GM19397 (cell line): Measurements from ENCODE around the gene FADS3.

Experiments used
- ATAC-seq: cut with Tn5 transposase; IDR thresholded peaks from one replicate; pipeline ENCODE4 v1.9.1; 2021; ENCODE audit warnings: mild to moderate bottlenecking, moderate library complexity; ENCODE audit not compliant: unreplicated experiment

The FADS3 gene

DNA sequence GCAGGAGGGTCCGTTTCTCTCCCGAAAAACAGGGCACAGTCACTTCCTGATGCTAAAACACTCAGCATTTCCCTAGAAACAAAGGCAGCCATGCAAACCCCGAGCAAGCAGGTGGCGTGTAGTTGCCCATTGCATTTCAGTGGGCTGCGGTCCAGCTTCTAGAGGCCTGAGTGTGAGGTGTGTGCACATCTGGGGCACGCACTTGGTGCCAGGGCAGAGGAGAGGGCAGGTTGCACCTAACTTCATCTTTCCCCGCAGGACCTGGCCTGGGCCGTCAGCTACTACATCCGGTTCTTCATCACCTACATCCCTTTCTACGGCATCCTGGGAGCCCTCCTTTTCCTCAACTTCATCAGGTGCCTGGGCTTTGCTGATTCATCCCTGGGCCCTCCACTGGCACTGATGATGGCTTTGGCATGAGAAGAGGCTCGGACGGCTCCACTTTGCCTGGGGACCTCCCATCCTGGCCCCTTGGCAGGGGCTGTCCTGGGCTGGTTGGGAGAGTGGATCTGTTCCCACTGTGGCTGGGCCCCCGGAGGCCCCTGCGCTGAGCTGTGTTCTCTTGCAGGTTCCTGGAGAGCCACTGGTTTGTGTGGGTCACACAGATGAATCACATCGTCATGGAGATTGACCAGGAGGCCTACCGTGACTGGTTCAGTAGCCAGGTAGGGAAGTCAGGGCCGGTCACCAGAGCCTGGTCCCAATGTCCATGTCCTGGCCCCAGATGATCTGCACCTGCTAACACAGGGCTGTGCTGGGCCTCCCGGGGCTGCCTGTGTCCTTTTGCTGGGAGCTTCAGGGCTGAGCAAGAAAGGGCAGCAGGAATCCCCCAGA is 28.4 kb downstream of the FADS3 start:
- no peak for ATAC-seq

DNA sequence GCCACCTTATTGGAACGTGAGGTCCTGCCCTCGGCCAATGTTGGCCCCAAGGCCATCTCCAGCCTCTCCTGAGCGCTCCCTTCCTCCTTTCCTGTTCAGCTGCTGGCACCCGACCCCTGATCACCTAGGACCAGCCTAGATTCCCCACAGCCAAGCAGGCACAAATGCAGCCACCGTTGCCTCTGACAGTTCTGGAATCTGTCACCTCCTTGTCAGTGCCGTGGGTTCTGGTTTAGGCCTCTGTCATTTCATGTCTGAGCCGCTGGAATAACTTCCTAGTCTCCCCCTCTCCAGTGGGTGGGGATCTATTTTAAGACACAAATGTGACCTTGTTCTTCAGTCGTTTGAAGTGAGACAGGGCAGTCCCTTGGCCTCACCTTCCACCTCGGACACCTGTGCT is 29.7 kb downstream of the FADS3 start:
- no peak for ATAC-seq

DNA sequence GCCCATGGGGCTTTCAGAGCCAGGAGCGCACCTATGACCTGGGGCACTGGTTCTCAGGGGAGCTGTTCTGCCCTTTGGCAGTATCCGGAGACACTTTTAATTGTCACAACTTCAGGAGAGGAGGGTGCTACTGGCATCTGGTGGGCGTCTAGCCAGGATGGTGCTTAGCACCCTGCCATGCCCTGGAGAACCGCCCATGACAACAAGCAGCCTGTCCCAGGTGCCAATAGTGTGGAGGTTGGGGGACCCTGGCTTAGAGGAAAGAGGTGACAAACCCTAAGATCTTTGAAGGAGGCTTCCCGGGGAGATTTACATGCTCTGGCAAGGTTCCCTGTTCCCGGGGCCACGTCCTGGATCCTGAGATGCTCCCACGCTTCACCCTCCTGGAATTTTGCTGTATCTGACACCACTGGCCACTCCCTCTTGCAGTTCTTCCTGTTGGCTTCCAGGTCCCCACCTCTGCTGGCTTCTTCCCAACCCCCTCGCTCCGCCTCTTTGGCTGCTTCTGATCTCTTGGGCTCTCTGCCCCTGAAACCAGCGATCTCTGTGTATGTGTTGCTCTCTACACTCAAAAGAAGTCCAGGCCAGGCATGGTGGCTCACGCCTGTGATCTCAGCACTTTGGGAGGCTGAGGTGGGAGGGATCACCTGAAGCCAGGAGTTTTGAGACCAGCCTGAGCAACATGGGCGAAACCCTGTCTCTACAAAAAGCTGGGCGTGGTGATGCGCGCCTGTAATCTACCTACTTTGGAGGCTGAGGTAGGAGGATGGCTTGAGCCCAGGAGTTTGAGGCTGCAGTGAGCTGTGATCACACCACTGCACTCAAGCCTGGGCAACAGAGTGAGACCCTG is 31.1 kb downstream of the FADS3 start:
- no peak for ATAC-seq

DNA sequence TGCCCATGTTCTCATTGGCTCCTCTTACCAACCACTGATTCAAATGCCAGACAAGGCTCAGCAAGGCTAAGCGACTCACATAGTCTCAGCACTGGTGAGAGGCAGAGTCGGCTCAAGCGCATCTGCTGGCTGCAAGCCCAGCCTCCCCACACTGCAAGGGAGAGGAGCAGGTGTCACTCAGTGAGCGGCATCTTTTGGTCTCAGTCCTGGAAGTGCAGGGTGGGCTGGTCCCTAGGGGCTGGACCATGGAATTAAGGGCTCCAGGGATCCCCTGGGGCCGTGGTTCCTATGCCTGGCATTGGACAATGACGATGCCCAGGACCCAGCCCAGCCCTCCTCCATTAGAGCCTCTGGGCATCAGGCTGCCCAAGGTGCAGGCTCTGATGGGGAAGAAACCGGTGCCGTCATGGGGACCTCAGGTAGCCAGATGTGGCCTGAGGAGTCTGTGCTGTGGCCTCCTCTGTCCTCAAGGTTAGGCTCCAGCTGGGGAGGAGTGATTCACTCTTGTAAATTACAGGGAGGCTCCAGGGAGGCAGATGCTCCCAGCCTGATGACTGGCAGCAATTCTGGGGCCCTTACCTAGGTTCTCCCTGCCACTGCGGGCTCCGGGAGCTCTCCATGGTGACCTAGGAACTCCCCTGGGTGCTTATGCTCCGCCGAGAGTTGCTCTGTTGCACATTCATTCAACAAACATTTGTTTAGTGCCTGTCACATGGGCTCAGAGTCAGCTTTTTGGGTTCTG is 35.2 kb downstream of the FADS3 start:
- no peak for ATAC-seq

DNA sequence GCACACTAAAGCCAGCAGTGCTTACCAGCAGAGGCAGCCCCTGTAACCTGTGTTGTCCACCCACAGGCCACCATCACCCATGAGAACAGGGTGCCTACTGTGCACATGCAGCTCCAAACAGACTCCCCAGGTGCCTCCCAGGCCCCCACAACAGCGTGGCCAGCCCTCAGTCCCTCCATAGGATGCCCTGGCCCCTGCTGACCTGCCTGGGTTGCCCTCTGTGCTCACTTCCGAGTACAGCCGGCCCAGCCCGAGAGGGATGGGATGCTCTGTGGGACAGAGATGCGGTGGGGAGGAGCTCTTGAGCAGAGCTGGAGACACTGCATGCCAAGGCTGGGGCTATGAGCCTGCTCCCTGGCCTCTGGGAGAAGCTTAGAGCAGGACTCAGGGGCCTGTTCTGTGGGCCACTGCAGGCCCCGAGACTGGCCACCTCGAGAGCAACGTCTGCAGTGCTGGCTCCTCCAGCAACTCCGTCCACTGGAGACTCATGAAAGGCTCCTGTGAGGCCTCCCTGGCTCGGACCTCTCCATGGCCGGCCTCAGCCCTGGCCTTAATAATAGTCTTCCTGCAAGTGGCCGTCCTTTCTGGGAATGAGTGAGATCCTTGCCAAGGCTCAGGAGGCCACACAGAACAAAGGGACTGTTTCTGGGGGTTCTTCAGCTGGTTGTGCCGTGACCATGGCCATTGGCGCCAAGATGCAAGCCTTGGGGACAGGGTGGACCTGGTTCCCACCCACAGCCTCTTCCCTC is 36.2 kb downstream of the FADS3 start:
- no peak for ATAC-seq

DNA sequence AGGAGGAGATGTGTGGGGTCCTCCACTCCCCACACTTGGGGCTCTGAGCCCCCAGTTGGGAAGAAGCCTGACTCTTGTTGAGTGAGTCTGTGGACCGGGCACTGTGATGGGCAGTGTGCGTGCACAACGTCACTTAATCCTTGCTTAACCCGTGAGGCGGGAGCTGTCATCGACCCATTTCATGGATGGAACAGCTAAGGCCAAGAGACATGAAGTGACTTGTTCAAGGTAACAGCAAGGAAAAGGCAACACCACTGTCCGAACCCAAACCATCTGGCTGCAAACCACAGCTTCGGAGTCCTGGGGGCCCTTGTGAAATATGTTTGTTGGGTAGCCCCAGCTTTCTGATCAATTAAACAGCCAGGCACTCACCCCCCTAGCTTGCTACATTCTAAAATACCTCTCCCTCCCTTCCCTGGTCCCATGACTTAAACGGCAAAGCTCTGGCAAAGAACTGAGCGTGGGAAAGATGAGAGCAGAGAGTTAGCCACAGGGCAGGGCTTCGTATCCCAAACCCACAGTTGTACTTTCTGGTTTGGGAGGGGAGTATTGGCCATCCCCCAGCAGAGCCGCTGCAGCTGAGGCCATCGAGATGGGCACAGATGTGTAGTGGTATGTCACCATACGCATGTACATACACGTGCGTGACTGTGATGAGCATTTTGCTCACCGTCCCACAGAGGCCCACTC is 37.0 kb downstream of the FADS3 start:
- ATAC-seq, result no peak

DNA sequence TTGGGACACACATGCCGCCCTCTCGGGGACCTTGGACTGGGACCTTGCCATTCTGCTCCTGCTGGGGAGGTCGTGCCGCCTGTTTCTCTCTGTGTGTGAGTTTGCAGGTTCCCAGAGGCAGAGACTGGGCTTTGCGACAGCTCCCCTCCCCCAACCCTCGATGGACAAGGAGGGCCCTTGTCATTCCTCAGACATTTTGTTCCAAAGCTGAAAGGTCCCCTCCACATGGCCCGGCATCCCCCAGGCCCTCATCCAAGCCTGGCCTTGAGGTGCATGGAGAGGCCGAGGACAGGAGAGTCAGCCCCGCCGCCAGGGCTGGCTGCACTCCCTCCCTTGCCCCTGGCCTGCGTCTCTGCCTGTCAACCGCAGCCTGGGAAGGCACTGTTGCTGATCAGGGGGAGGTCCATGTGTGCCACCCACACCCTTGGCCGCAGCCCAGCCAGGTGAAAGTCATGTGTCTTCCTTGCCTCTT is 37.6 kb downstream of the FADS3 start:
- ATAC-seq, result no peak

DNA sequence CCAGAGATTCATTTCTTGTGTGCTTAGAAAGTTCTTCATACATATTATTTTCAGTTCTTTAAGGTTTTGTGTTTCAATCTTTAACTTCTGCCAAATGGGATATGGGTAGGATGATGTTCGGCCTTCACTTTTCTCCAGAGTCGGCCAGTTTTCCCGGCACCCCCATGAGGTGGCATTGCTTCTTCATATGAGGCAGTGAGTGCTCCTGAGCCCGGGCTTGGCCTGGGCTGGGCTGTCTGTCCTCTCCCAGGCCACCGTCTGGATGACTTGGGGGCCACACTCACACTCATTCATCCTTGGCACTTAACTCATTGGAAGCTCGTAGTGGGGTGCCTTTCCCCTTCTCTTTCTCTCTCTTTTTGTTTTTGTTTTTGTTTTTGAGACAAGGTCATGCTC is 39.4 kb downstream of the FADS3 start:
- ATAC-seq, result no peak

DNA sequence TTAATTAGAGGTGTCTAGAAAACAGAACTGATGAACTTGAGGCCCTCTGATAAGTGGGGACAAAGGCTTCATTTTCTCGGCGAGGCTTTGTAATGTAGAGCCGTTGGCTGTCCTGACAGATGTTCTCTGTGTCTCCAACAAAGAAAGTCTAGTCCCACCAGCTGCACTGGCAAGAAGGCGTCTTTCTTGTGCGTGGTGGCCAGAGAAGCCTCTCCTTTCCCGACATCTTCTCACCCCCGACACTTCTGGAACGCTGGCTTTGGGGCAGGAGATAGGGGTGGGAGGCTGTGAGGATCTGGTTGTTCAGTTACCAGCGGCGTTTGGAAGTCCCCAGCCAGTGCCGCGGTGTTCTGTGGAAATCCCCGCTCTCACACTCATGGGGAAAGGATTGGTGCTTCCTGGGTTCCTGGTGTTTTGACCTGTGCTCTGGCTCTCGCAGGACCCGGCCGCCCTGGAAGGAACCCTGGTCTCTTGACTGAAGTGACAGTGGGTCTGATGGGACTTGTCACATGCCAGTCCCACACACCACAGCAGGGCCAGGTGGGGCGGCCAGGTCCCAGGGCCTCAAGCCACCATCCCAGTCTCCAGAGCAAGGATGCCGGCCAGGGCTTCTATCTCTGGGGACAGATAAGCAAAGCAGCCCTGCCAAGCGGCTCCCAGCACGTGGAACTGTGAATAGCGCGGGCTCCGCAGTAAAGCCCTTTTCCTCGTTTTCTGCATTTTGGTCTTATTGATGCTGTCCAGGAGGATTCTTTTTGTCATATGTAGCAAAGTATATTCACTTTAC is 40.0 kb downstream of the FADS3 start:
- ATAC-seq, result no peak

DNA sequence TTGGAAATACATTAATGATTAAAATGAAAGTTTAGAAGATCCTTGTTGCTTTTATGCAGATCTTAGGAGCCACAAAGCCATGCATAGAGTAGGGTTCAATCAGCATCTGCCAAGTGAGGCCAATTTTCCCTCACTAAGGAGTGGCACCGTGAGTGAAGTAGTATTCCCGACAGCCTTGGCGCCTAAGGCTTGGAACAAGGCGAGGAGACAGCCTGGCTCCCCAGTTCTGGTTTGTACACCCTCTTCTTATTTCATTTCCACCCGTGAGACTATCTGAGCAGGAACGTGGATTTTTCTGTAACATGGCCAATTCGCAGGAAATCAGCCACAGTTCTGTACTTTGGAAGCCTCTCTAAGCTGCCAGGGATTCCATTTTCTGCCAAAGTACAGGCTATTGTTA is 40.7 kb downstream of the FADS3 start:
- ATAC-seq, result no peak

DNA sequence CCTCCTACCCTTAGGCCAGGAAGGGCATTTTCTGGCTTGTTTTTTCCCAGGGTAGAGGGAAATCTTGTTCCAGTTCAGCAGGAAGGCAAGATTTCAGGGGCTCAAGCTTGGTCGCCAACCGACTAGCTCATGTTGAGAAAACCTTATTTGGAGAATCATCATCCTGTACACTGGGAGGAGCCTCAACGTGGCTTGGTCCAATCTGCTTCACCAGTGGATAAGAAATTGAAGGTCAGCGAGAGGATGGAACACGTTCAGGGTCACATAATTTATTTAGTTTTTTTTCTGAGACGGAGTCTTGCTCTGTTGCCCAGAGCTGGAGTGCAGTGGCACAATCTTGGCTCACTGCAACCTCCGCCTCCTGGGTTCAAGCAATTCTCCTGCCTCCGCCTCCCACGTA is 42.7 kb downstream of the FADS3 start:
- no peak for ATAC-seq

DNA sequence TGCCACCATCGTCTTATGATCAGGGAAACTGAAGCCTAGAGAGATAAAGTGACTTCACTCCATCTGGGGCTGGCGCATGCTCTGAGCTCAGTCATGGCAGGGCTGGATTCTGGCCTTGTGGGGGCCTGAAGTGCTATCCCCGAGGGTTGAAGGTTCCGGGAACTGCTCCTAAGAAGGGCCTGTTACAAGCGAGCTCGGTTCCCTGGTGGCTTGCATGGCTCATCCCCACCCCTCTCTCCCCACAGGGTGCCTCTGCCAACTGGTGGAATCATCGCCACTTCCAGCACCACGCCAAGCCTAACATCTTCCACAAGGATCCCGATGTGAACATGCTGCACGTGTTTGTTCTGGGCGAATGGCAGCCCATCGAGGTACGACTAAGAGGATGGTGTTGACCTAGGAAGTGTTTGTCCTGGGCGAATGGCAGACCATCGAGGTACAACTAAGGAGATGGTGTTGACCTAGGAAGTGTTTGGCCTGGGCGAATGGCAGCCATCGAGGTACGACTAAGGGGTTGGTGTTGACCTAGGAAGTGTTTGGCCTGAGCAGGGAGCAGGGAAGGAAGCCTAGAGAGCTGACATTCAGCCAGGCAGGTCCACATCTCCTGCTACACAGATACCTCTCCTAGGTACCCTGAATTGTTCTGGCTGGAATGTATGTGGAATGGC is 43.3 kb downstream of the FADS3 start:
- ATAC-seq, result no peak

DNA sequence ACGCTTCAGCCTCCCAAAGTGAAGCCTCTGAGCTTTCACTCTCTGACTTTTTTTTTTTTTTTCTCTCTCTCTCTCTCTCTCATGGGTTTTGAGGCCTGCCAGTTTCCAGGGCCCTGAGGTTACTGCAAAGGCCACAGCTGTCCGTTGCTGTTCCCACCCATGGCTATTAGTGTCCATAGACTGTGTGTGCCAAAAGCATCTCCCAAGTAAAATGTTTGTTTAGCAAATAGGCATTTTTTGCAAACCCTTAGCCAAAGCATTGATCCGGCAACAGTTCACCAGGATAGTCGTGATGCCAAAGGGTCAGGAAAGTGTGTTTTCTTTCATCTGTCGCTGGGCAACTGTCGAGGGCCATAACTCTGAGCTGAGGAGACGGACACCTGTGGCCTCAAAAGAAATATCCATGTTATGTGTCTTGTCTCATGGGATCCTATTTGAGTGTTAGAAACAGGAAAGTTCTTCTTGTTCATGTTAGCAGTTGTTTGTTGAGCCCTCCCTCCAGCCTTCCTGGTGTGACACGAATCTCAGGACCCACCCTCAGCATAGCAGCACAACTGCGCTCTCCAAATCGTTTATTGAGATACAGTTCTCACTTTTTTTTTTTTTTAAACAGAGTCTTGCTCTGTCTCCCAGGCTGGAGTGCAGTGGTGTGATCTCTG is 44.9 kb downstream of the FADS3 start:
- no peak for ATAC-seq

DNA sequence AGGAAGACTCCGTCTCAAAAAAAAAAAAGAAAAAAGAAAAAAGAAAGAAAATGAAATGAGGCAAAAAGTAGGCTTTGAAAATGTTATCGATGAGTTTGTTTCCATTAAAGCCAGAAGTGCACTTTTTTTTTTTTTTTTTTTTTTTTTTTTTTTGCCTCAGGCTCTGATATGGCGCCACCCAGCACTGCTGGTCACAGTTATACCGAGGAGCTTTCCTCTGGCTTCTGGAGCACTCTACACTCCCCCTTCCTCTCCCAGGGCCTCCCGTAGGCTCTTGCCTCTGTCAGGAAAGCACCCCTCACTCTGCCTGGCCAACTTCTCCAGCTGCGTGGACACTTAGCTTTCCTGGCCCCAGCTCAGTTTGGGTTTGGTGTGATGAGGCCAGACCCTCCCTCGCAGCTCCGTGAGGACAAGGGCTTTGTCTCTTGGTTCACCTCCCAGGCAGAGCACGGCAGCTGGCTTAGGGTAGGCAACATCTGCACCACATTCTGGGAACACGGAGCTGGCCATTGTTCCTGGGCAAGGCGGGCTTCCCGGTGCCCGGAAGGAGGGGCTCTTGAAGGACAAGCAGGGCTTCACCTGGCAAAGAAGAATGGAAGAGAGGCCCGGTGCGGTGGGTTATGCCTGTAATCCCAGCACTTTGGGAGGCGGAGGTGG is 46.3 kb downstream of the FADS3 start:
- ATAC-seq, result no peak

DNA sequence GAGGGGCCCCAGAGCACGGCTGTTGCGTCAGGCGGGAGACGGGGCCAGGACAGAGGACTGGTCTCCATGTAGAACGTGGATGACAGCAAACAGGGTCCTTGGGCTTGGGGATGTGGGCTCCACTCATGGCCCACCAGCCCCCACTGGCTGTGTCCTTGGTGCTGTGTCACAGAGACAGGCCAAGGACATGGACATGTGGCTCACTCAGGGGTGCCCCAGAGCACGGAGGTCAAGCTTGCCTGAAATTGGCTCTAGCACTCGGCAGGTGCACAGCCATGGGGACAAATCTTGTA is 48.9 kb downstream of the FADS3 start:
- no peak for ATAC-seq

DNA sequence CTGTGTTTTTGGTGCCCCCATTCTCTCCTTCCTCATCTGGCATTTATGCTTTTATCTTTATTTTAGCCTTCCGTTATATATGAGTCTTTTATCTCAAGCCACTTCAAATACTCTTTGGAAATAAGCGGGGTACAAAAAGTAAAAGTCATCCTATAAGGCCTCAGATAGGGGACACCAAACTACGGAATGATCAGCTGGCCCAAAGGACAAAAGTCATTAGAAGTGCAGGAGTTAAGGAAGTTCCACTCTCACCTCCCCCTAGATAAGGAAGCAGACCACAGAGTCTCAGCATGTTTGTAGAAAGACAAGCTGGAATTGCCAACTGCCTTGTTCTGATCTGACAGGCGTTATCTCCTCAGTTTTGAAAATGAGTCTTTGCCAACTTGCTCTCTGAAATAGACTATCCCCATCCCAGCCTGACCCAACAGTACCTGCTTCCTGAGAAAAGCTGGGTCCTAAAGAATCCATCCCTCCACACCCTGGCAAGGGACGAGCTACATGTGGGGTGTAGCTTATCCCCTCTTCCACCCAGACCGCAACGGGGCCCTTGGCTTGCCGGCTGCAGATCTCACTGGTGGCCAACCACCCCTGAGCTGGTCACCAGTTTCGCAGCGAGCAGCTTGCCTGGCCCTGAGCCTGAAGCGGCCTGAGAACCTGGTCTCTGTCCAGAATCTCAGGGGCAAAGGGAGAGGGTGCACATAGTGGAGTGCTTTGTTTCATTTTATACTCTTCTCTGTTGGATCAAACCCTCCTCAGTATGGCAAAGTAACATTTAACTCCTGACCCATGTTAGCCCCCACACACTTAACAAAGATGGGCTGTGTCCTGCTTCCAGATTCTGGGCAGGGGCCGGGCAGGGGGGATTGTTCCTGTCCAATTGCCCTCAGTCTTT is 49.5 kb downstream of the FADS3 start:
- no peak for ATAC-seq

DNA sequence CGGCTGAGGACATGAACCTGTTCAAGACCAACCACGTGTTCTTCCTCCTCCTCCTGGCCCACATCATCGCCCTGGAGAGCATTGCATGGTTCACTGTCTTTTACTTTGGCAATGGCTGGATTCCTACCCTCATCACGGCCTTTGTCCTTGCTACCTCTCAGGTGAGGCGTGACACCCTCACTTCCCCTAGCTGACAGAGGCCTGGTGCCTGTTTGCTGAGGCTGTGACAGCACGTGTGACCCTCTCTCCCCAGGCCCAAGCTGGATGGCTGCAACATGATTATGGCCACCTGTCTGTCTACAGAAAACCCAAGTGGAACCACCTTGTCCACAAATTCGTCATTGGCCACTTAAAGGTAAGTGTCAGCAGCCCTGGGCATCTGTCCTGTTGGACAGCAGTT is 51.0 kb downstream of the FADS3 start:
- ATAC-seq, result no peak
